ENCODE measurements around the gene AMIGO3. TPM values are rescaled to one million over a fixed set of nuclear protein-coding genes. Genes with fewer than 3 reads are reported as not detected.

The AMIGO3 gene
- total and polyA plus RNA-seq, 2 of the 8 experiments (the other 6 are each of a cell fraction or from before 2014, with no cell fraction given): 1.6 to 8.8 TPM

DNA sequence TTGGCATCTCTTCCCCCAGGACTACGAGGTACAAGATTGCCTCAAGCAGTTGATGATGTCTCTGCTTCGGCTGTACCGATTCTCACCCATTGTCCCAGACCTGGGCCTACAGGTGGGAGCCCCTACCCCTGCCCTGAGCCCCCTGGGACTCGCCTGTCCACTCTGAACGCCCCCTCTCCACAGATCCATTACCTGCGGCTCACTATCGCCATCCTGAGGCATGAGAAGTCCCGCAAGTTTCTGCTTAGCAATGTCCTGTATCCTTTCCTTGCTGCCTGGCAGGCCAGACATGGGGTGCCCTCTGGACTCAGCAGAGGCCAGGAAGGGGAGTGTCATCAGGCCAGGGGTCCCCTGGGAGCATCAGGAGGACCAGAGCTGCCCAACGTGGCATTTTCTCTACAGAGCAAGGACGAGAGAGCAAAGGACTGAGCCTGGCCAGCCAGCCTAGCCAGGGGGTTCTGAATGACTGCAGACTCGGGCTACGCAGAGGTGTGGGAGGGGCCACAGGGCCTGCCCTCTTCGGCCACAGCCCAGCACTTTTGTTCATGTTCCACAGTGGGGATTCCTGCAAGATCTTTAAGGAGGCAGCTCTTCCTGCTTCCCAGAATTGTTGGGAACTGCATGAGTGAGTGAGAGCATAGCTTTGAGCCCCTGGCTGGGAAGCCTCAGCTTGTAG, 18.9 kb downstream of the AMIGO3 start (continued):
- TF ChIP-seq, protein P1, sequence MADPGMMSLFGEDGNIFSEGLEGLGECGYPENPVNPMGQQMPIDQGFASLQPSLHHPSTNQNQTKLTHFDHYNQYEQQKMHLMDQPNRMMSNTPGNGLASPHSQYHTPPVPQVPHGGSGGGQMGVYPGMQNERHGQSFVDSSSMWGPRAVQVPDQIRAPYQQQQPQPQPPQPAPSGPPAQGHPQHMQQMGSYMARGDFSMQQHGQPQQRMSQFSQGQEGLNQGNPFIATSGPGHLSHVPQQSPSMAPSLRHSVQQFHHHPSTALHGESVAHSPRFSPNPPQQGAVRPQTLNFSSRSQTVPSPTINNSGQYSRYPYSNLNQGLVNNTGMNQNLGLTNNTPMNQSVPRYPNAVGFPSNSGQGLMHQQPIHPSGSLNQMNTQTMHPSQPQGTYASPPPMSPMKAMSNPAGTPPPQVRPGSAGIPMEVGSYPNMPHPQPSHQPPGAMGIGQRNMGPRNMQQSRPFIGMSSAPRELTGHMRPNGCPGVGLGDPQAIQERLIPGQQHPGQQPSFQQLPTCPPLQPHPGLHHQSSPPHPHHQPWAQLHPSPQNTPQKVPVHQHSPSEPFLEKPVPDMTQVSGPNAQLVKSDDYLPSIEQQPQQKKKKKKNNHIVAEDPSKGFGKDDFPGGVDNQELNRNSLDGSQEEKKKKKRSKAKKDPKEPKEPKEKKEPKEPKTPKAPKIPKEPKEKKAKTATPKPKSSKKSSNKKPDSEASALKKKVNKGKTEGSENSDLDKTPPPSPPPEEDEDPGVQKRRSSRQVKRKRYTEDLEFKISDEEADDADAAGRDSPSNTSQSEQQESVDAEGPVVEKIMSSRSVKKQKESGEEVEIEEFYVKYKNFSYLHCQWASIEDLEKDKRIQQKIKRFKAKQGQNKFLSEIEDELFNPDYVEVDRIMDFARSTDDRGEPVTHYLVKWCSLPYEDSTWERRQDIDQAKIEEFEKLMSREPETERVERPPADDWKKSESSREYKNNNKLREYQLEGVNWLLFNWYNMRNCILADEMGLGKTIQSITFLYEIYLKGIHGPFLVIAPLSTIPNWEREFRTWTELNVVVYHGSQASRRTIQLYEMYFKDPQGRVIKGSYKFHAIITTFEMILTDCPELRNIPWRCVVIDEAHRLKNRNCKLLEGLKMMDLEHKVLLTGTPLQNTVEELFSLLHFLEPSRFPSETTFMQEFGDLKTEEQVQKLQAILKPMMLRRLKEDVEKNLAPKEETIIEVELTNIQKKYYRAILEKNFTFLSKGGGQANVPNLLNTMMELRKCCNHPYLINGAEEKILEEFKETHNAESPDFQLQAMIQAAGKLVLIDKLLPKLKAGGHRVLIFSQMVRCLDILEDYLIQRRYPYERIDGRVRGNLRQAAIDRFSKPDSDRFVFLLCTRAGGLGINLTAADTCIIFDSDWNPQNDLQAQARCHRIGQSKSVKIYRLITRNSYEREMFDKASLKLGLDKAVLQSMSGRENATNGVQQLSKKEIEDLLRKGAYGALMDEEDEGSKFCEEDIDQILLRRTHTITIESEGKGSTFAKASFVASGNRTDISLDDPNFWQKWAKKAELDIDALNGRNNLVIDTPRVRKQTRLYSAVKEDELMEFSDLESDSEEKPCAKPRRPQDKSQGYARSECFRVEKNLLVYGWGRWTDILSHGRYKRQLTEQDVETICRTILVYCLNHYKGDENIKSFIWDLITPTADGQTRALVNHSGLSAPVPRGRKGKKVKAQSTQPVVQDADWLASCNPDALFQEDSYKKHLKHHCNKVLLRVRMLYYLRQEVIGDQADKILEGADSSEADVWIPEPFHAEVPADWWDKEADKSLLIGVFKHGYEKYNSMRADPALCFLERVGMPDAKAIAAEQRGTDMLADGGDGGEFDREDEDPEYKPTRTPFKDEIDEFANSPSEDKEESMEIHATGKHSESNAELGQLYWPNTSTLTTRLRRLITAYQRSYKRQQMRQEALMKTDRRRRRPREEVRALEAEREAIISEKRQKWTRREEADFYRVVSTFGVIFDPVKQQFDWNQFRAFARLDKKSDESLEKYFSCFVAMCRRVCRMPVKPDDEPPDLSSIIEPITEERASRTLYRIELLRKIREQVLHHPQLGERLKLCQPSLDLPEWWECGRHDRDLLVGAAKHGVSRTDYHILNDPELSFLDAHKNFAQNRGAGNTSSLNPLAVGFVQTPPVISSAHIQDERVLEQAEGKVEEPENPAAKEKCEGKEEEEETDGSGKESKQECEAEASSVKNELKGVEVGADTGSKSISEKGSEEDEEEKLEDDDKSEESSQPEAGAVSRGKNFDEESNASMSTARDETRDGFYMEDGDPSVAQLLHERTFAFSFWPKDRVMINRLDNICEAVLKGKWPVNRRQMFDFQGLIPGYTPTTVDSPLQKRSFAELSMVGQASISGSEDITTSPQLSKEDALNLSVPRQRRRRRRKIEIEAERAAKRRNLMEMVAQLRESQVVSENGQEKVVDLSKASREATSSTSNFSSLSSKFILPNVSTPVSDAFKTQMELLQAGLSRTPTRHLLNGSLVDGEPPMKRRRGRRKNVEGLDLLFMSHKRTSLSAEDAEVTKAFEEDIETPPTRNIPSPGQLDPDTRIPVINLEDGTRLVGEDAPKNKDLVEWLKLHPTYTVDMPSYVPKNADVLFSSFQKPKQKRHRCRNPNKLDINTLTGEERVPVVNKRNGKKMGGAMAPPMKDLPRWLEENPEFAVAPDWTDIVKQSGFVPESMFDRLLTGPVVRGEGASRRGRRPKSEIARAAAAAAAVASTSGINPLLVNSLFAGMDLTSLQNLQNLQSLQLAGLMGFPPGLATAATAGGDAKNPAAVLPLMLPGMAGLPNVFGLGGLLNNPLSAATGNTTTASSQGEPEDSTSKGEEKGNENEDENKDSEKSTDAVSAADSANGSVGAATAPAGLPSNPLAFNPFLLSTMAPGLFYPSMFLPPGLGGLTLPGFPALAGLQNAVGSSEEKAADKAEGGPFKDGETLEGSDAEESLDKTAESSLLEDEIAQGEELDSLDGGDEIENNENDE (IDR thresholded peaks at IDR 0.05; ENCODE audit: insufficient replicate concordance, low read length): no peak
- TF ChIP-seq, protein P2, sequence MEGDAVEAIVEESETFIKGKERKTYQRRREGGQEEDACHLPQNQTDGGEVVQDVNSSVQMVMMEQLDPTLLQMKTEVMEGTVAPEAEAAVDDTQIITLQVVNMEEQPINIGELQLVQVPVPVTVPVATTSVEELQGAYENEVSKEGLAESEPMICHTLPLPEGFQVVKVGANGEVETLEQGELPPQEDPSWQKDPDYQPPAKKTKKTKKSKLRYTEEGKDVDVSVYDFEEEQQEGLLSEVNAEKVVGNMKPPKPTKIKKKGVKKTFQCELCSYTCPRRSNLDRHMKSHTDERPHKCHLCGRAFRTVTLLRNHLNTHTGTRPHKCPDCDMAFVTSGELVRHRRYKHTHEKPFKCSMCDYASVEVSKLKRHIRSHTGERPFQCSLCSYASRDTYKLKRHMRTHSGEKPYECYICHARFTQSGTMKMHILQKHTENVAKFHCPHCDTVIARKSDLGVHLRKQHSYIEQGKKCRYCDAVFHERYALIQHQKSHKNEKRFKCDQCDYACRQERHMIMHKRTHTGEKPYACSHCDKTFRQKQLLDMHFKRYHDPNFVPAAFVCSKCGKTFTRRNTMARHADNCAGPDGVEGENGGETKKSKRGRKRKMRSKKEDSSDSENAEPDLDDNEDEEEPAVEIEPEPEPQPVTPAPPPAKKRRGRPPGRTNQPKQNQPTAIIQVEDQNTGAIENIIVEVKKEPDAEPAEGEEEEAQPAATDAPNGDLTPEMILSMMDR (IDR thresholded peaks at IDR 0.05; ENCODE audit: control extremely low read depth in 1 of 3, insufficient read depth in 1 of 3, low read depth in 1 of 3, low read length in 3 of 3): peak in 2 of 3 experiments; percentile 59 to 66; a peak in 3 of 4 replicates
- TF ChIP-seq MAFK (IDR thresholded peaks at IDR 0.05; ENCODE audit: low read depth, low read length) (no peak), EGR1 (IDR thresholded peaks at IDR 0.05; ENCODE audit: borderline replicate concordance, low read depth, low read length) (no peak), FOSL1 (IDR thresholded peaks at IDR 0.05; ENCODE audit: insufficient read depth, low read depth, low read length) (no peak), YY1 (IDR thresholded peaks at IDR 0.05; ENCODE audit: low read depth, low read length) (no peak), SAP30 (IDR thresholded peaks at IDR 0.05; ENCODE audit: insufficient read depth, insufficient replicate concordance, low read length) (no peak)
